Smooth muscle cell (in vitro differentiated cells): ENCODE data around the gene SCGB1D1. TPM values are rescaled to one million over a fixed set of nuclear protein-coding genes. Genes with fewer than 3 reads are reported as not detected.
"Not testable (repeated sequence)": the region's sequence is repeated elsewhere in the genome, so short reads cannot be mapped to it uniquely, and the experiment has no call there.

Source experiments
- DNase-seq: peaks from one replicate; lab custom pipeline; 2025; ENCODE audit not compliant: unreplicated experiment; lab: John Stamatoyannopoulos, UW
- H2AFZ ChIP-seq: fragments of 200-600 bp; sonication (generic); 2 replicates; pipeline ENCODE4 v1.6.0; 2016; ENCODE audit warnings: antibody characterized with exemption, low read depth, mild to moderate bottlenecking
- H3F3A ChIP-seq: fragments of 200-600 bp; sonication (generic); 2 replicates; pipeline ENCODE4 v1.6.0; 2017; ENCODE audit warnings: antibody characterized with exemption, low read depth
- H3K27ac ChIP-seq: fragments of 200-600 bp; sonication (generic); 2 replicates; pipeline ENCODE4 v1.5.1; 2016; ENCODE audit warnings: low read depth, mild to moderate bottlenecking
- H3K27me3 ChIP-seq: fragments of 200-600 bp; sonication (generic); 2 replicates; pipeline ENCODE4 v1.6.1; 2016; ENCODE audit warnings: low read depth, mild to moderate bottlenecking
- H3K36me3 ChIP-seq: fragments of 200-600 bp; sonication (generic); 2 replicates; pipeline ENCODE4 v1.5.1; 2016; ENCODE audit warnings: low read depth
- H3K4me1 ChIP-seq: fragments of 200-600 bp; sonication (generic); 2 replicates; pipeline ENCODE4 v1.5.1; 2016; ENCODE audit warnings: low read depth
- H3K4me2 ChIP-seq: fragments of 200-600 bp; sonication (generic); 2 replicates; pipeline ENCODE4 v1.6.0; 2016; ENCODE audit warnings: mild to moderate bottlenecking
- H3K4me3 ChIP-seq: fragments of 200-600 bp; sonication (generic); 2 replicates; pipeline ENCODE4 v1.5.1; 2016; ENCODE audit warnings: mild to moderate bottlenecking
- H3K79me2 ChIP-seq: fragments of 200-600 bp; sonication (generic); 2 replicates; pipeline ENCODE4 v1.6.0; 2016; ENCODE audit warnings: low read depth, mild to moderate bottlenecking
- H3K9ac ChIP-seq: fragments of 200-600 bp; sonication (generic); 2 replicates; pipeline ENCODE4 v1.6.0; 2016; ENCODE audit warnings: low read depth
- H3K9me3 ChIP-seq: fragments of 200-600 bp; sonication (generic); replicated peaks from 2 replicates; pipeline ENCODE4 v1.5.1; 2016; ENCODE audit warnings: low read depth
- H4K20me1 ChIP-seq: fragments of 200-600 bp; sonication (generic); 2 replicates; pipeline ENCODE4 v1.6.0; 2016; ENCODE audit warnings: low read depth
- CTCF ChIP-seq: fragments of 200-600 bp; sonication (generic); IDR thresholded peaks from 2 replicates; pipeline ENCODE4 v1.5.1; 2017; ENCODE audit warnings: borderline replicate concordance, mild to moderate bottlenecking, antibody characterized with exemption; ENCODE audit not compliant: insufficient read depth, poor library complexity, severe bottlenecking
- WGBS: methylation state at CpG from one replicate; pipeline ENCODE4 v1.1.7; 2016; ENCODE audit warnings: low lambda C conversion rate; 5-methylcytosine and 5-hydroxymethylcytosine counted together
- polyA plus RNA-seq: library from polyadenylated mRNA; unstranded; fragments of >200 nt; fragmentation: Nextera tagmentation; extraction: Ambion mirVana; gene quantifications from 2 replicates; pipeline ENCODE4 v1.2.1, GENCODE V29; 2016
- total RNA-seq: library from RNA; depleted of rRNA; stranded (reverse); fragments of >200 nt; gene quantifications from 2 replicates; pipeline ENCODE4 v1.2.3, GENCODE V29; 2014

Gene SCGB1D1
- total and polyA plus RNA-seq, 2 experiments from 2014 or later, result not detected

- Histone ChIP-seq H3K4me3 (no peak overlapping the region), H3K9ac (no peak overlapping the region), H2AFZ (no peak overlapping the region), H3K36me3 (no peaks in the 10 kb centered on the region), H3F3A (no peaks in the 10 kb centered on the region), H3K4me1 (no peaks in the 10 kb centered on the region), H3K4me2 (no peak overlapping the region), H3K79me2 (no peaks in the 10 kb centered on the region), H4K20me1 (no peaks in the 10 kb centered on the region), H3K27ac (no peak overlapping the region), H3K27me3 (peaks cover 10% of the 10 kb centered on the region), H3K9me3 (no peaks in the 10 kb centered on the region)
- 88% methylated on average over 5 of the region's 5 CpGs for WGBS
- no peak for TF ChIP-seq CTCF
- no peak for DNase-seq
Observed at GRCh38 chr11:62204430-62204829, 14.4 kb downstream of the SCGB1D1 start.

- Histone ChIP-seq H3K4me2 (no peak overlapping the region), H4K20me1 (no peaks in the 10 kb centered on the region), H2AFZ (no peak overlapping the region), H3K79me2 (no peaks in the 10 kb centered on the region), H3K27me3 (peaks cover 10% of the 10 kb centered on the region), H3K9ac (no peak overlapping the region), H3K4me1 (no peaks in the 10 kb centered on the region), H3K27ac (no peak overlapping the region), H3K9me3 (no peaks in the 10 kb centered on the region), H3K36me3 (no peaks in the 10 kb centered on the region), H3F3A (no peaks in the 10 kb centered on the region), H3K4me3 (no peak overlapping the region)
- DNase-seq, result no peak
- TF ChIP-seq CTCF, result no peak
- 94% methylated on average over 7 of the region's 7 CpGs for WGBS
Observed at GRCh38 chr11:62205441-62205840, 15.4 kb downstream of the SCGB1D1 start.

GRCh38 chr11:62206276-62207066 lies 16.5 kb downstream of the SCGB1D1 start:
- WGBS, result 93% methylated on average over 12 of the region's 12 CpGs
- not testable (repeated sequence) for DNase-seq, H4K20me1 ChIP-seq, H3K4me3 ChIP-seq, H3K36me3 ChIP-seq, H3K4me1 ChIP-seq, H3K79me2 ChIP-seq, H3K9ac ChIP-seq, H3K27me3 ChIP-seq, H3F3A ChIP-seq, H2AFZ ChIP-seq, H3K27ac ChIP-seq, H3K4me2 ChIP-seq, H3K9me3 ChIP-seq

- Histone ChIP-seq H3K27me3 (no peaks in the 10 kb centered on the region), H3K4me3 (no peak overlapping the region), H3K4me1 (no peaks in the 10 kb centered on the region), H3K4me2 (no peak overlapping the region), H3K9me3 (no peaks in the 10 kb centered on the region), H2AFZ (no peak overlapping the region), H3F3A (no peaks in the 10 kb centered on the region), H3K27ac (no peak overlapping the region), H4K20me1 (no peaks in the 10 kb centered on the region), H3K36me3 (no peaks in the 10 kb centered on the region), H3K9ac (no peak overlapping the region), H3K79me2 (no peaks in the 10 kb centered on the region)
- TF ChIP-seq CTCF, result no peak
- 74% methylated on average over 4 of the region's 4 CpGs for WGBS
- no peak for DNase-seq
Observed at GRCh38 chr11:62208785-62209144, 18.7 kb downstream of the SCGB1D1 start.
